Sciatic nerve (tissue), 1 donor: Measurements from ENCODE around the gene OR2T4. TPM values are rescaled to one million over a fixed set of nuclear protein-coding genes. Genes with fewer than 3 reads are reported as not detected.

Source experiments
- total RNA-seq: library from RNA; stranded (reverse); fragmentation: NEBNext Ultra II Directional; extraction: Animal tissue kit (Norgen Biotek cat#: 25700); gene quantifications from one replicate; pipeline ENCODE4 v1.2.1, GENCODE V29; 2021
- donor health status: DM: no; HTN: no; CAD: no.

OR2T4 gene
- total RNA-seq, 1 donor from 2014 or later, result not detected

Other genes with a start within 250 kb of the OR2T4 start
- gene OR2M5, start 216.5 kb upstream of the OR2T4 start, total RNA-seq, result not detected
- not detected for gene OR2M2, start 186.8 kb upstream of the OR2T4 start, total RNA-seq
- 0.04 TPM for gene OR2M3, start 164.4 kb upstream of the OR2T4 start, total RNA-seq
- gene OR2M4, start 130.2 kb upstream of the OR2T4 start, total RNA-seq, result not detected
- gene OR2T33, start 83.7 kb upstream of the OR2T4 start, total RNA-seq, result not detected
- gene OR2T12, start 58.2 kb upstream of the OR2T4 start, total RNA-seq, result not detected
- gene OR2M7, start 37.1 kb upstream of the OR2T4 start, total RNA-seq, result not detected
- not detected for gene OR14C36, start 12.9 kb upstream of the OR2T4 start, total RNA-seq
- gene OR2T6, start 14.1 kb downstream of the OR2T4 start, total RNA-seq, result not detected
- gene OR2T1, start 41.4 kb downstream of the OR2T4 start, total RNA-seq, result not detected
- gene OR2T2, start 84.0 kb downstream of the OR2T4 start, total RNA-seq, result not detected
- gene OR2T3, start 111.7 kb downstream of the OR2T4 start, total RNA-seq, result not detected
- gene OR2T5, start 126.9 kb downstream of the OR2T4 start, total RNA-seq, result not detected
- not detected for gene OR2G6, start 146.4 kb downstream of the OR2T4 start, total RNA-seq
- not detected for gene OR2T29, start 201.1 kb downstream of the OR2T4 start, total RNA-seq
- not detected for gene OR2T34, start 213.1 kb downstream of the OR2T4 start, total RNA-seq
- not detected for gene OR2T10, start 236.0 kb downstream of the OR2T4 start, total RNA-seq